GM18868 (cell line): ENCODE data around the gene INSL4.

Experiments used
- ATAC-seq: cut with Tn5 transposase; IDR thresholded peaks from one replicate; pipeline ENCODE4 v1.9.1; 2021; ENCODE audit warnings: mild to moderate bottlenecking, moderate library complexity; ENCODE audit not compliant: unreplicated experiment

Gene INSL4

GRCh38 chr9:5231212-5231611 lies at the start of gene INSL4:
TSS of gene INSL4 (plus strand) at chr9:5231419. CDS start at chr9:5231524, 105 bp downstream.
- ATAC-seq: no peak

- no peak for ATAC-seq
Observed at GRCh38 chr9:5184776-5185175, 46.4 kb upstream of the INSL4 start.

- no peak for ATAC-seq
Observed at GRCh38 chr9:5185220-5185840, 45.9 kb upstream of the INSL4 start, which contains the start of gene INSL6. TSS of gene INSL6 (minus strand) at chr9:5185639. CDS start at chr9:5185602, 37 bp downstream.

- peak; percentile 56 for ATAC-seq
Observed at GRCh38 chr9:5186416-5187169, 44.6 kb upstream of the INSL4 start.

GRCh38 chr9:5188060-5188984 lies 42.9 kb upstream of the INSL4 start:
- ATAC-seq: peak; percentile 61

- ATAC-seq: no peak
Observed at GRCh38 chr9:5191985-5192384, 39.2 kb upstream of the INSL4 start.

GRCh38 chr9:5193345-5193744 lies 37.9 kb upstream of the INSL4 start:
- ATAC-seq: no peak

- no peak for ATAC-seq
Observed at GRCh38 chr9:5195463-5195862, 35.8 kb upstream of the INSL4 start.

GRCh38 chr9:5205071-5205470 lies 26.1 kb upstream of the INSL4 start:
- ATAC-seq: no peak

GRCh38 chr9:5230554-5230953 lies 665 bp upstream of the INSL4 start:
- no peak for ATAC-seq

- ATAC-seq: peak; percentile 82
Observed at GRCh38 chr9:5263351-5264218, 32.4 kb downstream of the INSL4 start.

- ATAC-seq: peak; percentile 42
Observed at GRCh38 chr9:5264219-5264595, 33.0 kb downstream of the INSL4 start.

- no peak for ATAC-seq
Observed at GRCh38 chr9:5265939-5266338, 34.7 kb downstream of the INSL4 start.

GRCh38 chr9:5269249-5269715 lies 38.1 kb downstream of the INSL4 start:
- ATAC-seq: no peak

GRCh38 chr9:5274770-5275169 lies 43.6 kb downstream of the INSL4 start:
- ATAC-seq: no peak

- peak; percentile 67 for ATAC-seq
Observed at GRCh38 chr9:5278486-5278885, 47.3 kb downstream of the INSL4 start.
